Activated B cell treated with CpG ODN at 0.5 μM for 24 hours (primary cell): ENCODE data around the gene FAM210B. TPM values are rescaled to one million over a fixed set of nuclear protein-coding genes. Genes with fewer than 3 reads are reported as not detected.

Source experiments
- ATAC-seq: fragments of 200-7000 bp; cut with Tn5 transposase; one replicate; pipeline ENCODE4 v1.10.0; 2021; ENCODE audit warnings: low read depth, mild to moderate bottlenecking, moderate library complexity
- CTCF ChIA-PET: fragments of 350-600 bp; sonication (Branson Sonifier 250); formaldehyde crosslinking; loops from one replicate; lab custom pipeline; 2021; ENCODE audit warnings: antibody characterized with exemption; lab: Charles Lee
- POLR2A ChIA-PET: fragments of 350-600 bp; sonication (Branson Sonifier 250); formaldehyde crosslinking; loops from one replicate; lab custom pipeline; 2021; ENCODE audit warnings: antibody characterized with exemption; lab: Charles Lee
- DNase-seq: peaks from one replicate; pipeline ENCODE4 v3.0.0; 2022
- H3K27ac Mint-ChIP-seq: one replicate; pipeline ENCODE4 v1.8.0; 2020; ENCODE audit warnings: mixed read lengths
- H3K27me3 Mint-ChIP-seq: one replicate; pipeline ENCODE4 v1.8.0; 2021; ENCODE audit warnings: mixed read lengths
- H3K36me3 Mint-ChIP-seq: one replicate; pipeline ENCODE4 v1.8.0; 2021; ENCODE audit warnings: low read depth, mixed read lengths
- H3K4me1 Mint-ChIP-seq: one replicate; pipeline ENCODE4 v1.8.0; 2021; ENCODE audit warnings: mixed read lengths
- H3K4me3 Mint-ChIP-seq: one replicate; pipeline ENCODE4 v1.8.0; 2020; ENCODE audit warnings: mild to moderate bottlenecking, mixed read lengths
- H3K9me3 Mint-ChIP-seq: one replicate; pipeline ENCODE4 v1.8.0; 2020; ENCODE audit warnings: mixed read lengths
- CTCF ChIP-seq: fragments of 200-600 bp; IDR thresholded peaks from one replicate; pipeline ENCODE4 v1.8.0; 2022; ENCODE audit warnings: antibody characterized with exemption, mild to moderate bottlenecking
- intact Hi-C: fragments of 100-400 bp; cut with micrococcal nuclease; formaldehyde crosslinking; loops from one replicate; pipeline ENCODE4 v1.15.1; 2024
- total RNA-seq: library from RNA; stranded (reverse); gene quantifications from 2 replicates; pipeline ENCODE4 v1.2.3, GENCODE V29; 2022

The FAM210B gene
- total RNA-seq, 1 donor from 2014 or later: 5.2 TPM

- intact Hi-C loops: no loop called here
- peaks cover 19% of the 10 kb centered on the region for H3K27me3 Mint-ChIP-seq
- TF ChIP-seq CTCF: no peak
- H3K27ac Mint-ChIP-seq: no peak overlapping the region
- no peaks in the 10 kb centered on the region for H3K4me1 Mint-ChIP-seq
- ChIA-PET POLR2A (no interaction called here), CTCF (interaction anchor here (0.8 kb wide), 1 partner anchor 9 kb away, joined by 3 read pairs; no protein-coding TSS in a partner anchor)
- H3K4me3 Mint-ChIP-seq: no peak overlapping the region
- DNase-seq: no peak
- no peaks in the 10 kb centered on the region for H3K36me3 Mint-ChIP-seq
- H3K9me3 Mint-ChIP-seq: no peaks in the 10 kb centered on the region
- no peak for ATAC-seq
Observed at GRCh38 chr20:56352345-56353055, 6.3 kb upstream of the FAM210B start.

GRCh38 chr20:56353356-56353755 lies 5.4 kb upstream of the FAM210B start:
- no peak for ATAC-seq

GRCh38 chr20:56358070-56358469 lies 704 bp upstream of the FAM210B start:
- DNase-seq: no peak
- H3K27me3 Mint-ChIP-seq: peaks cover 1% of the 10 kb centered on the region
- POLR2A ChIA-PET: interaction anchor here (1.0 to 2.1 kb wide), 2 partner anchors 34 to 37 kb away, joined by 3 to 21 read pairs; partner anchors contain the start of genes AURKA and CSTF1
- TF ChIP-seq CTCF: no peak
- peak overlapping the region; percentile 80 for H3K4me3 Mint-ChIP-seq
- ATAC-seq: no peak
- CTCF ChIA-PET: interaction anchor here (1.2 kb wide), 1 partner anchor 193 kb away, joined by 3 read pairs; no protein-coding TSS in a partner anchor
- no peaks in the 10 kb centered on the region for H3K36me3 Mint-ChIP-seq
- no peaks in the 10 kb centered on the region for H3K9me3 Mint-ChIP-seq
- peaks cover 16% of the 10 kb centered on the region for H3K4me1 Mint-ChIP-seq
- H3K27ac Mint-ChIP-seq: no peak overlapping the region
- intact Hi-C loops: loop anchor here (1.0 to 2.0 kb wide), 2 partner anchors 34 to 111 kb away; partner anchors contain the start of genes AURKA, CSTF1 and RTF2

More at GRCh38 chr20:56353356-56353755, 5.4 kb upstream of the FAM210B start:
- H3K27me3 Mint-ChIP-seq: peaks cover 13% of the 10 kb centered on the region
- no peaks in the 10 kb centered on the region for H3K9me3 Mint-ChIP-seq
- peaks cover 4% of the 10 kb centered on the region for H3K4me1 Mint-ChIP-seq
- no peak overlapping the region for H3K4me3 Mint-ChIP-seq
- H3K36me3 Mint-ChIP-seq: no peaks in the 10 kb centered on the region
- intact Hi-C loops: no loop called here
- ChIA-PET POLR2A (no interaction called here), CTCF (no interaction called here)
- TF ChIP-seq CTCF: no peak
- H3K27ac Mint-ChIP-seq: no peak overlapping the region
- no peak for DNase-seq

GRCh38 chr20:56359212-56360132 lies 698 bp downstream of the FAM210B start:
- no peak for TF ChIP-seq CTCF
- intact Hi-C loops: loop anchor here (2.0 kb wide), 1 partner anchor 109 kb away; the partner anchor contains the start of gene RTF2
- no peak overlapping the region for H3K27ac Mint-ChIP-seq

More at GRCh38 chr20:56359212-56360132, 698 bp downstream of the FAM210B start:
- ATAC-seq: no peak
- peak overlapping the region; percentile 84 for H3K4me3 Mint-ChIP-seq
- H3K4me1 Mint-ChIP-seq: peaks cover 16% of the 10 kb centered on the region
- ChIA-PET CTCF (interaction anchor here (1.2 kb wide), 1 partner anchor 192 kb away, joined by 3 read pairs; no protein-coding TSS in a partner anchor), POLR2A (interaction anchor here (1.0 to 2.1 kb wide), 2 partner anchors 33 to 36 kb away, joined by 3 to 21 read pairs; partner anchors contain the start of genes AURKA and CSTF1)
- H3K27me3 Mint-ChIP-seq: no peaks in the 10 kb centered on the region
- DNase-seq: peak; percentile 17
- no peaks in the 10 kb centered on the region for H3K9me3 Mint-ChIP-seq
- no peaks in the 10 kb centered on the region for H3K36me3 Mint-ChIP-seq
